ENCODE results near the gene CDKN3. TPM values are rescaled to one million over a fixed set of nuclear protein-coding genes. Genes with fewer than 3 reads are reported as not detected.

CDKN3 gene
- polyA plus RNA-seq, 1 experiment = 28.7 TPM

DNA sequence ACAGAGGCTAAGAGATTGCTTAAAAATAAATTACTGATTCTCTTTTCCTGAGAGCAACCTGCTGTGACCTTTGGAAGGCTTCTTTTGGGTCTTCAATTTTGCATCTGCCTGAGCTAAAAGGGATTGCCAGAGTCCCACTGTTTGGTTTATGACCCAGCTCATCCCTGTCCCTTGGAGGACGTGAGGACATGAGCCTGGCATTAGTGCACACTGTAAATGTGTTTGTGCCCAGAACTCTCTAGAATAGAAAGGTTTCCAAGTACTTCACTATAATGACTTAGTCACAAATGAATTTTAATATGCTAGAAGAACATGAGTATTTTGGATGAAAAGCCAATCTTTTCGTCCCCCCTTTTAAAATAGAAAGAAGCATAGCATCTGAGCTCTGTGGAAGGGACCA is 47.1 kb upstream of the CDKN3 start:
- no peaks in the 10 kb centered on the region for H3K27me3 ChIP-seq (ENCODE audit: control insufficient read depth, insufficient read depth, low read length)
- no peak for DNase-seq (ENCODE audit: low read depth)
- TF ChIP-seq, protein P1, sequence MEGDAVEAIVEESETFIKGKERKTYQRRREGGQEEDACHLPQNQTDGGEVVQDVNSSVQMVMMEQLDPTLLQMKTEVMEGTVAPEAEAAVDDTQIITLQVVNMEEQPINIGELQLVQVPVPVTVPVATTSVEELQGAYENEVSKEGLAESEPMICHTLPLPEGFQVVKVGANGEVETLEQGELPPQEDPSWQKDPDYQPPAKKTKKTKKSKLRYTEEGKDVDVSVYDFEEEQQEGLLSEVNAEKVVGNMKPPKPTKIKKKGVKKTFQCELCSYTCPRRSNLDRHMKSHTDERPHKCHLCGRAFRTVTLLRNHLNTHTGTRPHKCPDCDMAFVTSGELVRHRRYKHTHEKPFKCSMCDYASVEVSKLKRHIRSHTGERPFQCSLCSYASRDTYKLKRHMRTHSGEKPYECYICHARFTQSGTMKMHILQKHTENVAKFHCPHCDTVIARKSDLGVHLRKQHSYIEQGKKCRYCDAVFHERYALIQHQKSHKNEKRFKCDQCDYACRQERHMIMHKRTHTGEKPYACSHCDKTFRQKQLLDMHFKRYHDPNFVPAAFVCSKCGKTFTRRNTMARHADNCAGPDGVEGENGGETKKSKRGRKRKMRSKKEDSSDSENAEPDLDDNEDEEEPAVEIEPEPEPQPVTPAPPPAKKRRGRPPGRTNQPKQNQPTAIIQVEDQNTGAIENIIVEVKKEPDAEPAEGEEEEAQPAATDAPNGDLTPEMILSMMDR (IDR thresholded peaks at IDR 0.05; ENCODE audit: insufficient read depth, low read depth, low read length) = no peak
- ChIA-PET POLR2A (no interaction called here), CTCF (interaction anchor here (0.7 to 3.3 kb wide), 7 partner anchors 11 to 1055 kb away, joined by 3 to 40 read pairs (median 6); no protein-coding TSS in a partner anchor)
- no peaks in the 10 kb centered on the region for H3K36me3 ChIP-seq (ENCODE audit: control insufficient read depth, insufficient read depth, low read length)
- H3K4me3 ChIP-seq (ENCODE audit: low read depth, low read length) = no peak overlapping the region

- Histone ChIP-seq H3K27me3 (ENCODE audit: control insufficient read depth, insufficient read depth, low read length) (no peaks in the 10 kb centered on the region), H3K4me3 (ENCODE audit: low read depth, low read length) (no peak overlapping the region), H3K36me3 (ENCODE audit: control insufficient read depth, insufficient read depth, low read length) (no peaks in the 10 kb centered on the region)
- TF ChIP-seq, protein P1 (IDR thresholded peaks at IDR 0.05; ENCODE audit: insufficient read depth, low read depth, low read length) = no peak
- ChIA-PET CTCF (interaction anchor here (0.8 to 3.3 kb wide), 6 partner anchors 10 to 1043 kb away, joined by 3 to 39 read pairs (median 3); no protein-coding TSS in a partner anchor), POLR2A (no interaction called here)
- no peak for DNase-seq (ENCODE audit: low read depth)
These were observed 46.6 kb upstream of the CDKN3 start for GRCh38 chr14:54350203-54350602.

DNA sequence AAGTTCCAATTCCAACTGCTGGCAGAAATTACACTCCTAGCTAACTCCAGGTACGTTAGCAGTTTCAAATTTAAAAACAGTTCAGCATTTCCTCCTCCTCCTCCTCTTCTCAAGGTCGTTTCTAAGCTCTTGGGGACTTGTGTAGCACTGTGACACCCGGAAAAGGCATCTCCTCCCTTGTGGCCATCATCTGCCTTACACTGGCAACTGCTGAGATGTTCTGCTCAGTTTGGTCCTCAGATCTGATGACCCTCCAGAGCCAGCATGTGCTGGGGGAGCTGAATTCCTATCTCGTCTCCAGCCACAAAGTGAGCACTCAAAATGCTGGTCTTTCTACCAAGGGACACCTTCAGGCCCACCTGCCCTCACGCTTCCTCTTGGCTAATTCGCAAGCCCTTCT is 43.5 kb upstream of the CDKN3 start:
- TF ChIP-seq, protein P1 (IDR thresholded peaks at IDR 0.05; ENCODE audit: insufficient read depth, low read depth, low read length) = no peak
- Histone ChIP-seq H3K27me3 (ENCODE audit: control insufficient read depth, insufficient read depth, low read length) (no peaks in the 10 kb centered on the region), H3K36me3 (ENCODE audit: control insufficient read depth, insufficient read depth, low read length) (no peaks in the 10 kb centered on the region), H3K4me3 (ENCODE audit: low read depth, low read length) (no peak overlapping the region)
- DNase-seq (ENCODE audit: low read depth) = no peak
- ChIA-PET CTCF (interaction anchor here (0.9 to 1.0 kb wide), 2 partner anchors 67 to 1047 kb away, joined by 3 read pairs; no protein-coding TSS in a partner anchor), POLR2A (no interaction called here)

- no peak for DNase-seq (ENCODE audit: low read depth)
- H3K27me3 ChIP-seq (ENCODE audit: control insufficient read depth, insufficient read depth, low read length) = no peaks in the 10 kb centered on the region
- ChIA-PET POLR2A (no interaction called here), CTCF (interaction anchor here (0.9 to 1.2 kb wide), 3 partner anchors 13 to 1047 kb away, joined by 3 read pairs; no protein-coding TSS in a partner anchor)
- no peaks in the 10 kb centered on the region for H3K36me3 ChIP-seq (ENCODE audit: control insufficient read depth, insufficient read depth, low read length)
- no peak overlapping the region for H3K4me3 ChIP-seq (ENCODE audit: low read depth, low read length)
- TF ChIP-seq, protein P1 (IDR thresholded peaks at IDR 0.05; ENCODE audit: insufficient read depth, low read depth, low read length) = no peak
These were observed 43.1 kb upstream of the CDKN3 start for GRCh38 chr14:54353694-54354093.

- no peak overlapping the region for H3K4me3 ChIP-seq (ENCODE audit: low read depth, low read length)
- TF ChIP-seq, protein P1 (IDR thresholded peaks at IDR 0.05; ENCODE audit: insufficient read depth, low read depth, low read length) = no peak
- no peaks in the 10 kb centered on the region for H3K36me3 ChIP-seq (ENCODE audit: control insufficient read depth, insufficient read depth, low read length)
- POLR2A ChIA-PET = no interaction called here
- DNase-seq (ENCODE audit: low read depth) = no peak
- H3K27me3 ChIP-seq (ENCODE audit: control insufficient read depth, insufficient read depth, low read length) = no peaks in the 10 kb centered on the region
- CTCF ChIA-PET = interaction anchor here (0.9 to 1.2 kb wide), 2 partner anchors 13 to 1048 kb away, joined by 3 read pairs; no protein-coding TSS in a partner anchor
These were observed 42.7 kb upstream of the CDKN3 start for GRCh38 chr14:54354096-54354495.
